HG03066 (cell line): ENCODE measurements around the gene RBM18.

Experiments
- ATAC-seq: cut with Tn5 transposase; IDR thresholded peaks from one replicate; pipeline ENCODE4 v1.9.1; 2021; ENCODE audit warnings: low read depth; ENCODE audit not compliant: unreplicated experiment

Gene RBM18

DNA sequence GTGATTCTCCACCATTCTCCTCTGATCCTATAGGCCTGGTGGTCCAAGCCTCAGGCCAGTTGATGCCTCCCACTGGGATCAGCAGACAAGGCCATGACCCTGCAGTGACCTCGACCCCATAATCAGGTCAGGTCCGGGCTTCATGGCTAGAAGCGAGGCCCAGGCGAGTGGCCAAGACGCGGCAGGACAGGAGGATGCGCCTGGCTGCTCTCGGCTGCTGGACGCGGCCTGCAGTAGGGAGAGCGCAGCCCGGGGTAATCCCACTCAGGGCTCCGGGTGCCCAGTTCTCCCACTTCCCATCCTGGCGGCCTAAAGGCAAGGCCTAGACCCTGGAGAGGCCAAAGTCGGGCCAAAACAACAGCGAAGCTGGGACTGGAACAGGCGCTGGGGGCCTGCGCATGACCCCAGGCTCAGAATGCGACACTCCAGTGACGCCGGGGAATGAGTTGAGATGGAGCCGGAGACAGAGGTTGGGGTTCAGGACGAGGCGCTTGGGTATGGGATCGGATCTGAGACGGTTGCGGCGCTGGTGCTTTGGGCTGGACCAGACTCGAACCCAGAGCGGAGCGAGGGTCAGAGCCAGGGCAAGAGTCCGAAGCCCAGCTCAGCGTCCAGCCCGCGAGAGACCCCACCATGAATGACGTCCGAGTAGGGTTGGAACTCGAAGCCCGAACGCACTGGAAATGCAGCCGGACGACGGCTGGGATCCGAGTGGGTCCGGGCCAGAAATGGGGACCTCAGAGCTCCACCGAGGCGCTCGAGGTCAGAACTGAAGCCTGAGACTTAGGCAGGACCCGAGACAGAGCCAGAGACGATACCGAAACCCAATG is 39.1 kb downstream of the RBM18 start:
- no peak for ATAC-seq

DNA sequence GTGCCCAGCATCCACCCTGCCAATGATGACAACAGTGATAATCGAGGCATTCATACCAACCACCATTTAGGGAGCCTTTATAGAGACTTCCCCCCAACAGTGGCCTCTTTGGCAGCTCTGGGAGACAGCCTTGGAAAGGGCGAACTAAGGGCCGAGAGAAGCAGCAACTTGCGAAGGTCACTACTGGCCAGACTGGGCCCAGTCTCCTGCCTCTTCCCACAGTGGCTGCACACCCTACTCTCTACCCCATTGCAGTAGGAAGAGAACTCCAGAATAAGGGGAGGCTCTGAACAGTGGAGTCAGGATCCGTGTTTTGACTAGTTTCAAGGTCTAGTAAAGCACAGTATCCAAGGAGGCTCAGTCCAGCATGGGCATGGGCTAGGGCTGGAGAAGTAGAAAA is 41.2 kb downstream of the RBM18 start:
- no peak for ATAC-seq

DNA sequence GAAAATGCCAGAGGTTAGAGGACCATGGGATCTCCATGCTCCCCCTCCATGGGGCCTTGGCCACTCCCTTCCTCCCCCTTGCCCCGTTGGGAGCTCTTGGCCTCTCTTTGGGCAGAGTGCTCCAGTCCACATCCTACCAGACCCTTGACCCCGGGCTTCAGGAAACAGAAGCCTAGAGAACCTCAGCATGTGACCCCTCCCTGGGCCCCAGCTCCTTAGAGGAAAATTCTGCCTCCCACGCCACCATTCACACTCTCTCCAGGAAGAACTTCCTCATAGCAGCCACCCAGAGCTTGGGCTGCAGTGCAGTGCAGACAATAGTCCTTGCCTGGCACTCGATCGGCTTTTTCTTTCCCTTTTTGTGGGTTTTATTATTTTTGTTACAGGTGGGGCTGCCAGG is 41.8 kb downstream of the RBM18 start:
- no peak for ATAC-seq

DNA sequence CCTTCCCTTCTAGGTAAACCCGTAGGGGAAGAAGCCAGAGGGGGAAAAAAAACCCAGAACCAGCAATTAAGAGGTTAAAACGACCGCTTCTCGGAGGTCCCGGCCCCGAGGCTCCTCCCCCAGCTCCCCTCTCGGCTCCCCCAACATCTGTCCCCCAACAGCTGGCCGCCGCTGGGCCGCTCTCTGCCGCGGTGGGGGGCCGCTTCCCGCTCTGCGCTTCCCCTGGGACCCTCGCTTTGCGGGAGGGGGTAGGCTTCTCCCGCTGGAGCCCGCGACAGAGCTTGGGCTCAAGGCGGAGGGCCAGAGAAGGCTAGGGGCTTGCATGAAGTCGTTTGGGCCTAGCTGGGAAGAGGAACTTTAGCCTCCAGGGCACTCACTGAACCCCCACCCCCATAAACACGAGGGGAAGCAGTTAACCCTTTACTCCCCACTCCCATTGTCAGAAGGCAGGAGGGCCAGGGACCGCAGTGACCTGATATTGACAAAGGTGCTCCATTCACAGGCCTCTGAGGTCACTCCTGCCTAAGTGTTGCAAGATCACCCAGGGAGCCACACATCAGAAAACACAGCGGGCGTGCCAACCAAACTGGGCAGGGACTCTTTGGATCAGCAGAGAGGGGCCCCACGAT is 43.3 kb downstream of the RBM18 start:
- ATAC-seq: no peak

DNA sequence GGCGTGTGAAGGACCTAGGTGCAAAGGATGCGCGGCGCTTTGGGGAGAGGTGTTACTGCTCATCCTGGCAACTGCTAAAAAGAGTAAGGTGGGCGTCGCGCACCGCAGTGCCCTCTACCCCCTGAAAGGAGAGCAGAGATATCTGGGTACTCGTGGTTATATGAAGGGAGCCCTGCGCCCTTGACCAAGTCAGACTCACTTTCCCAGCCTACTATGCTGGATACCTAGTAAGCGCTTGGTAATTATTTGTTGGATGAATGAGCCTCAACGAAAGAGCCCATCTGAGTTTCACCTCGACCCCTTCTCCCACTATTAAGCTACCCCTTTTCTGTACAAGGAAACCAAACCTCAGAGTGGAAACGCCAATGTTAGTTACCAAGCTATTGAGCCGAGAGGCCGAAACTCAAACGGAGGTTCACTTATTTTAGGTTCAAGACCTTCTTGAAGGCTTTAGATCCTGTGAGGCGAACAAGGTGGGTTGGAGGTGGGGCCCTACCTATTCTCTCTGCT is 43.9 kb downstream of the RBM18 start:
- ATAC-seq: no peak

DNA sequence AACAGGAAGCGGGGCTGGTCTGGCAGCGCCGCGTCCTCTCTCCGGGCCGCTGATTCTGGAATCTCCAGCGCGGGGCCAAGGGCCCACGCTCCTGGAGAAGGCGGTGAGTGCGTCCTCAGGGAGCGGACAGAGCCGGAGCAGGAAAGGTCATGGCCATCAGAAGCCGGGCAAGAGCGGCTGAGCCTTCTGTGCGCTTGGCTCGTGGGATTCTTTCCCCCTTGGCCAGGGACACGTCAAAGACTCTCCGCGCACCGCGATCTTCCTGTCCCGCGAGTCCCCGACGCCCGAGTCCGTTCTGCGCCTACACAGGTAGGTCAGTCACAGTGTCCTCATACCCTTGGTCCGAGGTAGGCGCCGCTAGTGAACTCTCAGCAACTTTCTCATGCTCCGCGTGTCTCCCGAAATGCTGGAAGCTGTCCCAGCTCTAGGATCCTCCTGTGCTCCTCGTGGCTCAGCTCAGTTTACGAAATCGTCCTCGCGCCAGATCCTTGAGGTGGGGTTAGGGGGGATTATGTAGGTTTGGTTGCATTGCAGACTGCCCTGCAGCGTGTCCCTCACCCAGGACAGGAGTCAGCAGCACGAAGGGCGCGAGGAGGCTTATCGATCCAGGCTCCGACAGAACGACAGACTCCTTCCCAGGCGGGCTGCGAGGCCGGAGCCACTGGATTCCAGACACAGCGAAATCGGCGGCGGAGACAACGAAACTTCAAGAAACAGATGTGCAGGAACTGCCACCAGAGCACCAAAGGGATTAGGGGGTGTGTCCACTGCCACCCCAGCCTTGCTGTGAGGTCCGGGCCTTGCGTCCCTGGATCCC is 44.6 kb downstream of the RBM18 start:
- ATAC-seq: no peak

DNA sequence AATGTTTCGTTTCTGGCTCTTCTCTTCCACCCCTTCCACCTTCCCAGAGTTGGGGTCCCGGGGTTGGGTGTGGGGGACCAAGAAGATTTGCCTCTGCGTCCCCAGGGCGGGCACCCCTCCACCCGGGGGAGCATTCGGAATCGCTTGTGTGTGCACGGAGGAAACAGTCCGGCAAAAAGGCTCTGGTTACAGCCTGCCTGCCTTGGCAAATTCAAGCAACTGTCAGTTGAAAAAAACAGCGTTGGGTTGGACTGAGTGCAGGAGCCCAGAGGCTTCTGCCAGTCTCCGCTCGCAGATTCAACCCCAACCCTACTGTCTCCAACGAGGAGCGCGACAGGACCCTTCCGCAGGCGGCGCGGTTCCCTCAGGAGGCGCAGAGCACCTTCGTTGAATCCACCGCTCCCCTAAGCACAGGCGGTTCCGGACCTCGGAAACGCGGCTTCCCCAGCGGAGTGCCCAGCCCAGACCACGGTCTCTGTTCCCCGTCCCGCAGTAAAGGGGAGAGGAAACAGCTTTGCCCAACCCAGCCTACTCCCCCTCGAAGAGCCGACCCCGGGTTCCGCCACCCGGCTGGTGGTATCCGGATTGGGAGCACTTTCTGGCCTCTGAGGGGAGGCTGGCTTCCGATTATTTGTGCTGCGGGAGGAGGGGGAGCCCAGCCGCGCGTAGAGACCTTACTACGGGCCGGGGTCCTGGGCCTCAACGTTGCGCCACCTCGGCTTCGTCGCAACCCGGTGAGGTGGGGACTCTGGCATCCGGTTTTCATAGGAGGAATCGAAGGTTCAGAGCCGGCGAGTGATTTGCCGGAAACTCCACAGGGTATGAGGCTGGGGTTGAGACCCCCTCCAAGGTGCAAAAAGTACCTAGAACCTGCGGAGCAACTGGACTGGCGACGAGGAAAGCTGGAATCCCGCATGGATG is 45.4 kb downstream of the RBM18 start:
- ATAC-seq: no peak

DNA sequence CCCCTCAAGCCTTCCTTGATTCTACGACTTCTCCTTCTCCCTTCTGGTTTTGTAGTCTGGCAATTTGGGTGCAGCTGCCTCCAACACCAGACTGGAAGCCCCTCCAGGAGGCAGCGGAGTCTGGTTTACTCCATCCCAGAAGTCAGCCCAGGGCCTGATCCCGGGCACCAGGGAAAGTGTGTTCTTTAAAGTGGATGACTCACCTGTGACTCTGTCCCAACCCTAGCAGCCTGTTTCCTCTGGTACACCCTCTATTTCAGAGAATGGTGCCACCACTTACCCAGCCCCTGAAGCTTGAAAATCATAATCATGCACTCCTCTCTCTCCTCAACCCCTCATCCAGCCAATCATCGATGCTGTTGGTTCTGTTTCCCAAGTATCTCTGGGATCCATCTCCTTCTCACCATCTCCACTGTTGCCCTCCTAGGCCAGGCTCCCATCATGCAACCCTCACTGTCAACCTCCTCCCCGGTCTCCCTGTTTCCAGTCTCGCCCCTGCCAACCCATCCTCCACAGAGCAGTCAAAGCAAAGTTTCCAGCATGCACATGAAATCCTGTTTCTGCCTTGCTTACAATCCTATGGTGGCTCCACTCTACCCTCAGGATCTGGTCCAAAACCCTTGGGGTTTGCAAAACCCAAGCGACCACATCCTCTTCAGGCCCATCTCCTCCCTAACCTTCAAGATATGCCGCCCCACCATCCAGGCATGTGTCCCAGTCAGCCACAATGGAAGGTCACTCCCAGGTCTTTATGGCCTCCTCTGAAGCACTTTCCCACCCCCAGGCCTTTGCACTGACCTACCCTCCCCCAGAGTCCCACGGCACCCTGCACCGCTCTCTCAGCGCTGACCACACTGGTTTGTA is 46.3 kb downstream of the RBM18 start:
- no peak for ATAC-seq

DNA sequence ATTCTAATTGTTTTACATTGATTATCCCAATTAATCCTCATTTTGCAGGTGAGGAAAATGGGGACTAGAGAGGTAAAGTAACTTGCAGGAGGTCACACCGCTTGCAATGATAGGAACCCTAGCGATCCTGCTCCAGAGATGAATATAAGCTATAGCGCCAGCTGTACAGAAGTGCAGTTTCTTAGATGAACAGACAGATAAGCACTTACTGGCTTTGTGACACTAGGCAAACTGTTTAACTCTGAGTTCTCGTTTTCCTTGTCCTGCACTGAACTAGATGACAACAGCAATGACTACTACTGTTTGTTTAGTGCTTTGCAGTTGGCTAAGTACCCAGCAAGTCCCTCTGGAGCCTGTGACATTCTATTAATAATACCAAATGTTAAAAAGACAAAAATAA is 47.0 kb downstream of the RBM18 start:
- no peak for ATAC-seq

DNA sequence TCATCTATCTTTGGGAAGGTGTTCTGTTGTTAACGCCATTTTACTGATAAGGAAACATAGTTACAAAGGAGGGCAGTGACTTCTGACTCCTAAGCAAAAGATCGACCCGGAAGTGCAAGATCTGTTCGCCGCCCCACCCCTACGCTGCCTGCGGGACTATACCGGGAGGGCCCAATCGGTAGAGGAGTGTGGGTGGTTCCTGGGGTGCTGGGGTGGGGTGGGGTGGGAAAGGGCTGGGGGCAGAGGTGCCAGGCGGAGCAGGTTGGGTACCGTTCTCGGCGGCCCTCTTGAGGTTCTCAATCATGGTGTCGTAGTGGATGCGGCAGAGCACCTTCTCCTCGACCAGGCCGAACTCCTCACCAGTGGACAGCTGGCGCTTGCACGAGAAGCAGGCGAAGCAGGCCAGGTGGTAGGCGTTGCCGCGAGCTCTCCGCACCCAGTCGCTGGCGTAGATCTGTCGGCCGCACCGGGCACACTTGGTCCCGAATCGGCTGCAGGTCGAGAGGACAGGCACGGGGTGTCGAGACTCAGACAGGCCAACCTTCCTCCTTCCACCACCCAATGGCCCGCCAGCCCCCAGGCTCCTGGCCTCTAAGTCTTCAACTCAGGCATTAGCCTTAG is 47.7 kb downstream of the RBM18 start:
- ATAC-seq: no peak

DNA sequence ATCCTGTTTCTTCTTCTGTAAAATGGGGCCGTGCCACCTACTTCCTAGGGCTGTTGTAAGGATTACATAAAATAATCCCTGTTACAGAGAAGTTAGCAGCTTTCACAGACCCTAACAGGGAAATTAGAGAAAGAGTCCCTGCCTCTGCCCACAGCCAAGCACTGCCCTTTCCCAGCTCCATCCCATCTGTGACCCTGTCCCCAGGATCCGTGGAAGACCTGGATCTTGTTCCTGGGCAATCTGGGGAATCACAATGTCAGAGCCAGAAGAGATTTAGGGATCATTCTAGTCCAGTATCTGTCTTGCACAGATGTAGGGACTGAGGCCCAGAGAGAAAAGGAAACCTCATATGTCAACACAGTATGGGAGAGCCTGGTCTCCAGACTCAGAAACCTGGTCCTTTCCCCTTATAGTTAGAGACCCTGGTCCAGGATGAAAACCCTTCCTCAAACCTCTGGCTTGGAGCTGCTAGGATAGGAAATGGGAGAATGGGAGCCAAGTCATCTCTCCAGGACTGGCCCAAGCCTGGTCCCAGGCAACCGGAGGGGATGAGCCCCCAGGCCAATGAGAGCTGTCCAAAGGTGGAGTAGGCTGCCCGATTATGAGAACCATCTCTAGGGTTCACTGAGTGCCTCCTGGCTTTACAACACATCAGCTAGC is 48.4 kb downstream of the RBM18 start:
- no peak for ATAC-seq

DNA sequence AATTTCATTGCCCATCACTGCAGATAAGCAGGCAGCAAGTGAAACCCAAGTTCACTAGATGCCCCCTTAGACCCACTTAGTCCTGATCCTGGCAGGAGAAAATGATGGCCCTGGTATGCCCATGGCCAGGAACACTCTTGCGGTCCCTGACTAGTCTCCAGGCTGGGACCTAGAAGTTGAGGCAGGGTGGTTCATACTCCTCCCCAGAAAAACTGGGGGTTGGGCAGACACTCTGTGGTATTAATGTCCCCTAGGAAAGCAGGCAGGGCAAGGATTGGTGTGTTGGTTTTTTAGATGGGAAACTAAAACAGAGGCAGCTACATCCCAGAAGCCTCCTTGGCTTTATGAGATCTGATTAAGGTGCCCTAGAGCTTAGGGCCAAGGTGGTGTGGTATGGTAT is 49.0 kb downstream of the RBM18 start:
- ATAC-seq: no peak

DNA sequence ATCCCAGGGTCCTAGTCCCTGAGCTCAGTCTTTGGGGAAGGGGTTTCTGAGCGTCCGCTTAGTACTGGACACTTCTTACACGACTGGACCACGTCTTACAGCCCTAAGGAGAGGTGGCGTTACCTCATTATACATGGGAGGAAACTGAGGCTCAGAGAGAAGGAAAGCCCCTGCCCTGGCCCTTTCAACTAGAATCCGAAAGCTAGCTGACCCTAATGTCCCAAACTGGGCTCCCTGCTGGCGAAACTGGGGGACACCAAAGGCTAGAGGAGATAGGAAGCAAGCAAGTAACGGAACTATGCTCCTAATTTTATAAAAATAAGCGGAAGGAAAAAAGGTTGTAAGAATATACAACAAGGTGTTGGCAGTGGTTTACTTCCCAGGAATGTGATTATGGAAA is 50.1 kb downstream of the RBM18 start:
- ATAC-seq: no peak

DNA sequence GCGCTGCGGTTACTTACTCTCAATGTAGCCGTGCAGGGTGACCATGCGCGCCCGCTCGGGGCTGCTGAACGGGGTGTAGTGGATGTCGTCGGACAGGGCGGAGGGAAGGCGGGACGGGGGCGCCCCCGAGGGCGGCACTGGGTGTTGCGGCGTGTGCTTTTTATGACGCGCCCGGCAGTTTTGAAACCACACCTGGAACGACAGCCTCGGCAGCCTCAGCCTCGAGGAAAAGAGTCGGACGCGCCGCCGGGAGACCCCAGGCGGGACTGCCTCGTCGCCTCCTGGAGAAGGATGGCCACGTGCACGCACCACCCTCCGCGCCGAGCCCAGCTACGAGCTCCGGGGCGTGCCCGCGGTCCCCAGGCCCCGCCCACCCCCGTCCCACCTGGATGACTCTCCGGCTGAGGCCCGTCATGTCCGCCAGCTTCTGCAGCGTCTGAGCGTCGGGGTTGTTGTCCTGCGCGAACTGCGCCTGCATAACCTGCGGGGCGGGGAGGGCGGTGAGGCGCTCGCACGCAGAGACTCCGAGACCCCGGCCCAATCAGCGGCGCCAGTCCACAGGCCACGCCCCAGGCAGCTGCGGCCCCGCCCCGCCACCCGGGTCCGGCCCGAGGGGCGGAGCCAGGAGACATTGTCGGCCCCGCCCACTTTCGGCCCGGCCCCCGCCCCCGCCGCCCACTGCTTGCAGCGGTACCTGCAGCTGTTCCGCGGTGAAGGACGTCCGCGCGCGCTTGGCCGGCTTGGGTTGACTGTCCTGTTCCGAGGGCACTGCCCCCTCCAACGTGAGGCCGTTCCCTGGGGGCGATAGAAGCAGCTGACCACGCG is 50.8 kb downstream of the RBM18 start:
- ATAC-seq: no peak

DNA sequence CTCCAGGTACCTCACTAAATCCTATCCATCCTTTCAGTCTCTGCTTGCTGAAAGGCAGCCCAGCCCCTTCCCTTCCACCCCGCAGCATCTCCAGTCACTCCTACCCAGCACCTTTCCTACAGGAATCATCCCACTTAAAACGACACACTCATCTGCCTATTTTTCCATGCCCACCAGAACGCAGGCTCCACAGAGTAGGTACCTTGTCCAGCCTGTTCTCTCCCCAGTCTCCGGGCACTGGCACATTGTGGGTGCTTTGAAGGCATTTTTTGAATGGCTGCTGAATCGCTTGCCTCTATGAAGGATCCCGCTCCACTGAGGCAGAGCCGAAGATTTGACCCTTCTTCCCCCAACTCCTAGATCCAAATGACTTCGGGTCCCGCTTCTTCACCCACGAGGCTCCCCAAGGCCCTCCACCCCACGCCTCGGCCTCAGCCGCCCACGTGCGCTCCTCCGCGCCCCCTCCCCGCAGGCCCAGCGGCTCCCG is 51.5 kb downstream of the RBM18 start:
- no peak for ATAC-seq

DNA sequence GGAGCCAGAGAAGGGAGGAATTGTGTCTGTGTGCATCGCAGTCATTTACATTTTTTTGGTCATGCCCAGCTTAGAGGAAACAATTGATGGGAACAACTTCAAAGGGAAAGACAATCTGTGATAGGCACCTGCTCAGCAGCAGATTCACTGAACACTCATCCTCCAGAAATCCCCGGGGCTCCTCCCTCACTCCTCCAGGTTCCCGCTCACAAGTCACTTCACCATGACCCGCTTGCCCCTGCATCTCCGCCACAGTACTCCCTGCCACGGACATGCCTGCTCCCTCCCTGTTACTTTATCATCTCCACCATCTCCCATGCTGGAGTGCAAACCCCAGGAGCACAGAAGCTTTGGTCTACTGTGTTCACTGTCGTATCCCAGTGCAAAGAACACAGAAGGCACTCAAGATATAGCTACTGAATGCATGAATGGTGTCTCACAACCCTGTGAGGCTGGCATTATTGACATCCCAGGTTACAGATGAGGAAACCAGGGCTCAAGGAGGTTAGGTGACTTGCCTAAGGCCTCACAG is 52.1 kb downstream of the RBM18 start:
- no peak for ATAC-seq

DNA sequence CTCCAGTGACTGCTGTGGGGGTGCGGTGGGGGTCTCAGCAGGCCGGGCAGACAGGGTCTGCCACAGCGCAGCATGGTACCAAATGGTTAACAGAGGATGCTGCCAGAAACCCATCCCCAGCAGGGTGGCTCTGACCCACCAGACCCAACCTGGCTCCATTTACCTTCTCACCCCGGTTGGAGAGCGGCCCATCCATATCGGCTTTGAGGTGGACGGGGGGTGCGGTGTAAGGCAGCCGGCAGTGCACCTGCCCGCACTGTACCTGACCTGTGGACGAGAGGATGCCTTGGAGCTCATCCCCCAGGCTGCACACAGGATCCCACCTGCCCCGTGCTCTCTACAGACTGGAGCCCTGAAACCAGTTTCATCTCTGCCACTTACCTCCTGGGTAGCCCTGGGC is 55.2 kb downstream of the RBM18 start:
- ATAC-seq: no peak
